ENCODE data around the gene PRSS22.

Gene PRSS22

GRCh38 chr16:2842340-2843000, 15.5 kb downstream of the PRSS22 start:
- H3K4me2 ChIP-seq, result no peak overlapping the region
- H3K9ac ChIP-seq, result no peak overlapping the region
- no peaks in the 10 kb centered on the region for H4K20me1 ChIP-seq (ENCODE audit: insufficient read depth)
- H3K36me3 ChIP-seq (ENCODE audit: insufficient read depth), result no peaks in the 10 kb centered on the region
- no peak overlapping the region for H2AFZ ChIP-seq (ENCODE audit: low read depth)
- no peak overlapping the region for H3K27ac ChIP-seq
- H3K4me3 ChIP-seq (IDR thresholded peaks at IDR 0.05; ENCODE audit: insufficient read depth, low read depth, low read length), result no peak overlapping the region
- no peaks in the 10 kb centered on the region for H3K4me1 ChIP-seq (ENCODE audit: low read depth, poor library complexity, severe bottlenecking)
- peaks cover 54% of the 10 kb centered on the region for H3K27me3 ChIP-seq (ENCODE audit: insufficient read depth, low read depth)
- H3K79me2 ChIP-seq (ENCODE audit: insufficient read depth, low read depth), result no peaks in the 10 kb centered on the region
- TF ChIP-seq CTCF (conservative IDR thresholded peaks at IDR 0.05; ENCODE audit: low read depth, low read length), result peak; percentile 38

- H3K27me3 ChIP-seq (ENCODE audit: insufficient read depth, low read depth), result peaks cover 54% of the 10 kb centered on the region
- no peak overlapping the region for H3K4me2 ChIP-seq
- no peak for TF ChIP-seq CTCF (conservative IDR thresholded peaks at IDR 0.05; ENCODE audit: low read depth, low read length)
- H3K79me2 ChIP-seq (ENCODE audit: insufficient read depth, low read depth), result no peaks in the 10 kb centered on the region
- no peak overlapping the region for H3K27ac ChIP-seq
- H3K36me3 ChIP-seq (ENCODE audit: insufficient read depth), result no peaks in the 10 kb centered on the region
- no peaks in the 10 kb centered on the region for H3K4me1 ChIP-seq (ENCODE audit: low read depth, poor library complexity, severe bottlenecking)
- H4K20me1 ChIP-seq (ENCODE audit: insufficient read depth), result no peaks in the 10 kb centered on the region
- H3K9ac ChIP-seq, result no peak overlapping the region
- no peak overlapping the region for H3K4me3 ChIP-seq (IDR thresholded peaks at IDR 0.05; ENCODE audit: insufficient read depth, low read depth, low read length)
- H2AFZ ChIP-seq (ENCODE audit: low read depth), result no peak overlapping the region
Measured at GRCh38 chr16:2841606-2842339, 16.2 kb downstream of the PRSS22 start.

- Histone ChIP-seq H3K27ac (no peak overlapping the region), H3K4me3 (IDR thresholded peaks at IDR 0.05; ENCODE audit: insufficient read depth, low read depth, low read length) (no peak overlapping the region), H4K20me1 (ENCODE audit: insufficient read depth) (no peaks in the 10 kb centered on the region), H3K9ac (no peak overlapping the region), H3K4me1 (ENCODE audit: low read depth, poor library complexity, severe bottlenecking) (no peaks in the 10 kb centered on the region), H3K79me2 (ENCODE audit: insufficient read depth, low read depth) (no peaks in the 10 kb centered on the region), H3K4me2 (no peak overlapping the region), H2AFZ (ENCODE audit: low read depth) (no peak overlapping the region), H3K36me3 (ENCODE audit: insufficient read depth) (no peaks in the 10 kb centered on the region), H3K27me3 (ENCODE audit: insufficient read depth, low read depth) (peaks cover 61% of the 10 kb centered on the region)
- TF ChIP-seq CTCF (conservative IDR thresholded peaks at IDR 0.05; ENCODE audit: low read depth, low read length), result no peak
Measured at GRCh38 chr16:2840914-2841313, 17.1 kb downstream of the PRSS22 start.

GRCh38 chr16:2839650-2840450, 18.1 kb downstream of the PRSS22 start:
- H2AFZ ChIP-seq (ENCODE audit: low read depth), result no peak overlapping the region
- no peak for TF ChIP-seq CTCF (conservative IDR thresholded peaks at IDR 0.05; ENCODE audit: low read depth, low read length)
- H3K36me3 ChIP-seq (ENCODE audit: insufficient read depth), result no peaks in the 10 kb centered on the region
- H4K20me1 ChIP-seq (ENCODE audit: insufficient read depth), result no peaks in the 10 kb centered on the region
- H3K4me2 ChIP-seq, result no peak overlapping the region
- H3K4me1 ChIP-seq (ENCODE audit: low read depth, poor library complexity, severe bottlenecking), result no peaks in the 10 kb centered on the region
- H3K4me3 ChIP-seq (IDR thresholded peaks at IDR 0.05; ENCODE audit: insufficient read depth, low read depth, low read length), result no peak overlapping the region
- no peaks in the 10 kb centered on the region for H3K79me2 ChIP-seq (ENCODE audit: insufficient read depth, low read depth)
- H3K27me3 ChIP-seq (ENCODE audit: insufficient read depth, low read depth), result peaks cover 68% of the 10 kb centered on the region
- no peak overlapping the region for H3K27ac ChIP-seq
- H3K9ac ChIP-seq, result no peak overlapping the region
